Activated CD8-positive, alpha-beta memory T cell treated with anti-CD3 and anti-CD28 coated beads, Interleukin-2, amount 50 U/mL, for 4 hours (primary cell): ENCODE results near the gene BRICD5.

Source experiments
- DNase-seq: peaks from one replicate; pipeline ENCODE4 v3.0.0-alpha.2; 2020

BRICD5 gene

GRCh38 chr16:2179107-2179501 is 31.6 kb downstream of the BRICD5 start:
- DNase-seq, result no peak

DNA sequence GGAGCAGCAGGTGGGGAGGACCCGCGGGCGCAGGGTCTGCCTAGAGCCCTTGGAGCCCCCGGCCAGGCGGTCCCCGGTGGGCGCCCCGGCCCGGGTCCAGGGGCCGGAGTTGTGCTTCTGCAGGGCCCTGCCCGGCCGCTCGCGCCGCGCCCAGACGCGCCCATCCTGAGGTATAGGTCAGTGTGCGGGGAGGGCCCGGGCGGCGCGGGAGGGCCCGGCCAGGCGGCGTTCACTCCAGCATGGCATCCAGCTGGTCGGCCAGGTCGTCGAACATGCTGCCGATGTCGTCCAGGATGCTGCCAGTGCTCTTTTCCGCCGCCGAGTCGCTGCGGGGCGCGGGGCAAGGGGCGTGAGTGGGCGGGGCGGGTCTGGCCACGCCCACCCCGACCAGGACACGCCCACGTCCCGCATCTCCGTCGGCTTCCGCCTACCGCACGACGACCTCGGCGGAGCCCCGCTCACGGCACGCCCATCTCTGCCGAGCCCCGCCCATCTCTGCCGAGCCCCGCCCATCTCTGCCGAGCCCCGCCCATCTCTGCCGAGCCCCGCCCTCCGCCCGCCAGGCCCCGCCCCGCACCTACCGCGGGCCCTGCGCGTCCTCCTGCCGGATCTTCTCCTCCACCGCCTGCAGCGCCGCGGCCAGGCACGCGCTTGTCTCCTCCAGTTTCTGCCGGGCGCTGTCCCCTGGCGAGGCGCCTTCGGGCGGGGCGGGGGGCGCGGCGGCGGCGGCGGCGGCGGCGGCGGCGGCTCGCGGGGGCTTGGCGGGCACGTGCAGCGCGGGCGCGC is 32.1 kb downstream of the BRICD5 start:
- no peak for DNase-seq

DNA sequence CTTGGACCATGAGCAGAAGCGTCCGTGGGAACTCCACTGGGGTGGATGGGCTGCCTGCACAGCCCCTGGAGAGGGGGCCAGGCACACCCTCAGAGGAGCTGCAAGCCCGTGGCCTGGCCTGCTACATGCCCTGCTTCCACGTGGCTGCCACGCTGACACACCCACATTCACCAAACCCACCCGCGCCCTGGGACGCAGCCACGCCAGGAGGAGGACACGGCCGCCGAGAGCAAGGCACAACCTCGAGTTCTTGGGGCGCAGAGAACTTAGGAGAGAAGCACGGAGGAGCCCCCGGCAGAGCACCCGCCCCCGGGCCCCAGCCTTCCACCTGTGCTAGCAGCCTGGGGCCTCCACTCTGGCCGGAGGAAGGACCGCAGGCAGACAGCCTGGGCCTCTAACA is 33.1 kb downstream of the BRICD5 start:
- no peak for DNase-seq

GRCh38 chr16:2177101-2177500 is 33.6 kb downstream of the BRICD5 start:
- DNase-seq, result no peak

- DNase-seq, result no peak
Observed at GRCh38 chr16:2176047-2176446, 34.6 kb downstream of the BRICD5 start.

DNA sequence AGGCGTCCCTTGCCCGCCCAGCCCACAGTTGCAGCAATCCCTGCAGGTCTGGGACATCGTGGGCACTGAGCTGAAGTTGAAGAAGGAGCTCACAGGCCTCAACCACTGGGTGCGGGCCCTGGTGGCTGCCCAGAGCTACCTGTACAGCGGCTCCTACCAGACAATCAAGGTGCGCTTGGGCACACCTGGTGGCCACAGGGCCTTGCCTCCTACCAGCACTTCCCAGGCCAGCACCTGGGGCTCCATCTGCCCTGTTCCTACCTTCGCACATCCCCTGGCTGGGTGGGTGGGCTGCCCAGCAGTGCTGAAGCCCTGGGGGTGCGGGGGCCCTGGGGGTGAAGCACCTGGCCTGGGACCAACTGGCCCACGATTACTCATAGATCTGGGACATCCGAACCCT is 35.2 kb downstream of the BRICD5 start:
- DNase-seq, result no peak

GRCh38 chr16:2174396-2175131 is 36.1 kb downstream of the BRICD5 start:
- no peak for DNase-seq

GRCh38 chr16:2173916-2174315 is 36.7 kb downstream of the BRICD5 start:
- DNase-seq, result no peak

DNA sequence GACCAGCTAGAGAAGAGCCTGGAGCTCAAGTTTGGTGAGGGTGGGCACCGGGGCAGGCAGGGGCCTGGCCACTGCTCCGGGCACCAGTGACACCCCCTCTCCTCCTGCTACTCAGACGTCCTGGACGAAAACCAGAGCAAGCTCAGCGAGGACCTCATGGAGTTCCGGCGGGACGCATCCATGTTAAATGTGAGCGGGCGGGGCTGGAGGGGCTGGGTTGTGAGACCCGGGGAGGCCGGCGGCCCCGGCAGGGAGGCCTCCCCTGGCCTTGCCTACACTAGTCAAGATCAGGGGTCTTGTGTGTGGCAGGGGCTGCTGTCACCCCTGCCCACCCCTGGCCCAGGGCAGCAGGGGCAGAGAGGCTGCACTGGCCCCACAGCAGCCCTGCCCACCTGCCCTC is 37.3 kb downstream of the BRICD5 start:
- DNase-seq, result no peak

GRCh38 chr16:2172688-2173335 is 37.9 kb downstream of the BRICD5 start:
- no peak for DNase-seq

- no peak for DNase-seq
Observed at GRCh38 chr16:2171601-2172178, 39.0 kb downstream of the BRICD5 start.

DNA sequence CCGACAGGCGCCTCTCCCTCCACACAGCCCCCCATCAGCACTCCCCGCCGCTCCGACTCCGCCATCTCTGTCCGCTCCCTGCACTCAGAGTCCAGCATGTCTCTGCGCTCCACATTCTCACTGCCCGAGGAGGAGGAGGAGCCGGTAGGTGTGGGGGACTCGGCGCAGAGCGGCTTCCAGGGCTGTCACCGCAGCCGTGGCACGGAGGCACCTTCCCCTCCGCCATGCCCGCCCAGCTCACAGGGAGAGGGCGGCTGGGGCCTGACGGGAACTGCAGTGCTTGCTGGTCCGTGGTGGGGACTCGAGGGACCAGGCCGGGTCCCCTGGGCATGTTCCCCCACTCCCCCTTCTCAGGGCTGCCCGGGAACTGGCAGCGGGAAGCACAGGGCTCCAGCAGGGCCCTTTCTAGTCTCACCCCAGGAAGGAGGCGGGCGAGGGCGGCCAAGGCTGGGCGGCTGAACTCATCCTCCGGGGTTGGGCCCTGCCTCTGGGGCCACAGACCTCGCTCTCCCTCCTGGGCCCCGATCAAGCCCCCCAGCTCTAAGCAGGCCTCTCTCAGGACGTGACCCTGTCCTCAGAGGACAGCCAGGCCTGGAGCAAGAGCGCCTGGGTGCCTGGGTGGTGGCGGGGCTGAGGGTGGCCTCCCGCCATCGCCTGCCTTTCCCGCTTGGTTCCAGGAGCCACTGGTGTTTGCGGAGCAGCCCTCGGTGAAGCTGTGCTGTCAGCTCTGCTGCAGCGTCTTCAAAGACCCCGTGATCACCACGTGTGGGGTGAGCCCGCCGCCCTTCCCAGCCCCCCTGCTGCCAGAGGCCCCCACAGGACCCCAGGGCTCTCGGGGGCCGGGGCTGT is 39.9 kb downstream of the BRICD5 start:
- DNase-seq, result no peak

DNA sequence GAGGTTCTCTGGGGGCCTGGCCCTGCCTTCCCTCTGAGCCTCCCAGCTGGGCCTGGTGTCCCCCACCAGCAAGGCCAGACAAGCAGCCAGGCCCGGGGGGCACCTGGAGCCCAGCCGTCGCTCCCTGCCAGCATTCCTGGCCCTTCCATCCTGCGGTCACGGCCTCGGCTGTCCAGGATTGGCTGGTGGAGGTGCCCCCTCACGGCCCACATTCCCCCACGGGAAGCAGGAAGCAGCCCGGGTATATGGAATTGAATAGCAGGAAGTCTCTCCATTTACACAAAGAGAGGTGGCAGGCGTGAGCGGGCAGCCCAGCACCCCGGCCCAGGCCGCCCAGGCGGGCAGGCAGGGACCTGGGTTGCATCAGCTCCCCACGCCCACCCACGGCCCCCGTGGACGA is 40.6 kb downstream of the BRICD5 start:
- DNase-seq, result no peak

GRCh38 chr16:2167068-2167638 is 43.5 kb downstream of the BRICD5 start:
- no peak for DNase-seq

DNA sequence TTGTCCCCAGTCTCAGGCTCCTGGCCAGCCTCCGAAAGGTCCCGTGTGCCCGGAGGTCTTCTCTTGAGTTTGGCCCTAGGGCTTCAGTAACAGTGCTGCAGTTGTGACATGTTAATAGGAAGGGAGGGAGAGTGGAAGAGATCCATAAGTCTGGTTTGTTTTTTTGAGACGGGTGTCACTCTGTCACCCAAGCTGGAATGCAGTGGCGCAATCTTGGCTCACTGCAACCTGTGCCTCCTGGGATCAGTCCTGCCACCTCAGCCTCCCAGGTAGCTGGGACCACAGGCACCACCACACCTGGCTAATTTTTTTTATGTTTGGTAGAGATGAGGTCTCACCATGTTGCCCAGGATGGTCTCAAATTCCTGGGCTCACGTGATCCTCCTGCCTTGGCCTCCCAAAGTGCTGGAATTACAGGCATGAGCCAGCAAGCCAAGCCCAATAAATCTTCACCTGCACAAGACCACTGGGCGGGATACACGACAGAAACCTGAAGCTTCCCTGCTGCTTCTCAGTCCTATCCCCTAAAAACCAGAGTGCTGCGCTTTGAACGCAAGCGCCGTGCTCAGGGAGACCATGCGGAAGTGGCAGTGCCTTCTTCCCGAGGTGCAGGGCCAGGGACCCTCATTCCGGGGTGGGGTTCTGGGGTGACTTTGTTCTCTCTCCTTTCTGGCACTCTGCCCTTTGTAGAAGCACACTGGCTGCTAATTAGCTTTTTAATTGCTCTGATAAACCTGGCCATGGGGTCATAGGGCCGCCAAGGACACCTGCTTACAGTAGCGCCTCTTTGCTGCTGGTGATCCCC is 44.2 kb downstream of the BRICD5 start:
- no peak for DNase-seq

GRCh38 chr16:2165861-2166260 is 44.8 kb downstream of the BRICD5 start:
- DNase-seq, result no peak

GRCh38 chr16:2163211-2163881 is 47.3 kb downstream of the BRICD5 start:
- DNase-seq, result no peak

DNA sequence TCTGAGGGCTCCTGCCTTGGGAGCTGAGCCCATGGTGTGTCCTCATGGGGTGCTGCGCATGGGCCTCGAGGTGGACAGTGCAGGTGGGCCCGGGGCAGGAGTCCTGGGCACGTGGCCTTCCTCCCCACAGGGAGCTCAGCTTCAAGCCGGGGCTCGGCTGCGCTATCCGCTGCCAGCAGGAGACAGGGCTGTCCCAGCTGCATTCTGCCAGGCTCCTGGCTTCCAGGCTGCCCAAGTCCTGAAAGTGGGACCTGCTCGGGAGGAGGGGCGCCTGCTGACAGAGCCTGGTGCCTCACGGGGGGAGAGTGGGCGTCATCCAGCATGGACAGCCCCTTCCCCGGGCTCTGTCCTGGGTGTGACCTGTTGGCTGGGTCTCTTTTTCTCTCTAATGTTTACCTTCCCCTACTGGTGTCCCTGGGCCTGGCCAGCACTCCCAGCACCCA is 48.0 kb downstream of the BRICD5 start:
- DNase-seq, result no peak

- no peak for DNase-seq
Observed at GRCh38 chr16:2161911-2162310, 48.8 kb downstream of the BRICD5 start.

DNA sequence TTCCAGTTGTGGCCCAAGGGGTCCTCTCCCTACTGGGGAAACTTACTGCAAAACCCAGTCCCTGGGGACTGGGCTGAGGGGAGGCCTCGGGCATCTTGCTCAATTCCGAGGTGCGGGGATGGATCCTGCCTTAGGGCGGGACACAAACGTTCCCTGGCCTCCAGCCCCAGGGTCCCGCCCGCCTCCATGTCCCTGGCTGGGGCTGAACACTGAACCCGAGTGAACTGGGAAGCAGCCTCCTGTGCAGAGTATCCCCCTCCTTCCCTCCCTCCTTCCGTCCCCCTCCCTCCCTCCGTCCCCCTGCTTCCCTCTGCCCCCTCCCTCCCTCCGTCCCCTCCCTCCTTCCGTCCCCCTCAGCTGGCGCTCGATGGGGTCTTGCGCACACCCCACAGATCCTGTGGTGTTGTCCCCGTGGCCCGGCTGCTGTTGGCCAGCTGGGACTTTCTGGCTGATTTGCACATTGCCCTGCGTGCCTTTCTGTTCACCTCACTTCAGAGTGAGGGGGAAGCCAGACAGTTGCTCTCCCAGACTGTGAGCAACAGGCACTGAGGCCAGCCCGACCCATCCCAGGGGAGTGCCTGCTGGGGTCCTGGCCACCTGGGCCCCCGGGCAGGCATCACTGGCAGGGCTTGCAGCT is 49.6 kb downstream of the BRICD5 start:
- no peak for DNase-seq
